Anterior cingulate cortex (tissue), 58 donors: Measurements from ENCODE around the gene TSG101.
A peak's percentile ranks its signal among the peaks of the same experiment; 100 is the strongest.

Experiments
- DNase-seq, 58 donors: peaks; one replicate each; lab custom pipeline; 2025; lab: John Stamatoyannopoulos, UW

TSG101 gene, protein sequence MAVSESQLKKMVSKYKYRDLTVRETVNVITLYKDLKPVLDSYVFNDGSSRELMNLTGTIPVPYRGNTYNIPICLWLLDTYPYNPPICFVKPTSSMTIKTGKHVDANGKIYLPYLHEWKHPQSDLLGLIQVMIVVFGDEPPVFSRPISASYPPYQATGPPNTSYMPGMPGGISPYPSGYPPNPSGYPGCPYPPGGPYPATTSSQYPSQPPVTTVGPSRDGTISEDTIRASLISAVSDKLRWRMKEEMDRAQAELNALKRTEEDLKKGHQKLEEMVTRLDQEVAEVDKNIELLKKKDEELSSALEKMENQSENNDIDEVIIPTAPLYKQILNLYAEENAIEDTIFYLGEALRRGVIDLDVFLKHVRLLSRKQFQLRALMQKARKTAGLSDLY

DNA sequence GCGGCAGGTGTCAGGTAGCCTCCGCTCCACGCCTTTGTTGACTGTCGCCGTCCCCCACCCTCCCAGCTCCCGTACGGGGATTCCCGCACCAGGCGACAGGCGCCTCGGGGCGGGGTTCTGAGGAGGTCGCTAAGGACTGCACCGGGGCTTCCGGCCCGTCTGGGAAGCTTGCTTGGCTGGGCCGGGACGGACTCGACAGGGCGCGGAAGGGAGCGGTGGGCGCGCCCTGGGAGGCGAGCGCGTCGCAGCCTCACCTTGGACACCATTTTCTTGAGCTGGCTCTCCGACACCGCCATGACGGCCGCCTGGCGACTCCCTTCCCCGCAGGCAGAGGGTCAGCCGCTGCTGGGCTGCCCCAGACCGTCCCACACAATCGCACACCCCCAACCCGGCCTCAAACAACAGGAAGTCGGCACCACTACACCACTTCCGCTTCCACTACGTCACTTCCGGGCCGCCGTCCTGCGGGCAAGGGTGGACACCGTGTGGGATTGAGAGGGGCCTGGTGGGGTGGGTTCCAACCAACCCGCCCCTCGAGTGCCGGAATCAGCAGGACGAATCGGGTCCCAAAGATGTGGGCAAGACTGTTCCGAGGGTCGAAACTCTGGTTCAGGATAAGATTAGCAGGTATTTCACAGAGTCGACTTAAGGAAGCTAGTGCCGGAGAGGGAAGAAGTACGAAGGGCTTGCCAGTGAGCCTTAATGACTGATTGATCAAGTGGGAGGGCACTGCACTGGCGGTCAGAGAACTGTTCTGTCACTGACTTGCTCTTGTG lies at the start of gene TSG101:
Gene TSG101 (minus strand): TSS at position 422 of the 776 bp plus-strand sequence. CDS start 126 bp downstream, at position 296.
- DNase-seq = peak; percentile 62 to 97 (median 89)

DNA sequence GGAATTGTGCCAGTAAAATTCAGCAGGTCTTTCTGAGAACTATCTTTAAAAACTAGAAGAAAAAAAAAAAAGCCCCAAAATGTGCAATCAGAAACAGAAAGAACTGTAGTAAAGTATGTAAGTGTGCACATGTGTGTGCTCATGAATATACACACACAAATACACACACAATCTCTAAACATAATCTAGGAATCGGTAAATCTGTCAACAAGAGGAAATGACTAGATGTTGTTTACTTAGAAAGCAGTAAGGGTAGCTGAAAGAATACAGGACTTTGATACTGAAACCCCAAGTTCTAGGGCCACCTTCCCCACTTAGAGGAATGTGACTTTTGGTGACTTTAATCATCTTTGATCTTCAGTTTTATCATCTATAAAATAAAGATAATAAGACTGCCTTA lies 48.6 kb upstream of the TSG101 start:
- DNase-seq = no peak

DNA sequence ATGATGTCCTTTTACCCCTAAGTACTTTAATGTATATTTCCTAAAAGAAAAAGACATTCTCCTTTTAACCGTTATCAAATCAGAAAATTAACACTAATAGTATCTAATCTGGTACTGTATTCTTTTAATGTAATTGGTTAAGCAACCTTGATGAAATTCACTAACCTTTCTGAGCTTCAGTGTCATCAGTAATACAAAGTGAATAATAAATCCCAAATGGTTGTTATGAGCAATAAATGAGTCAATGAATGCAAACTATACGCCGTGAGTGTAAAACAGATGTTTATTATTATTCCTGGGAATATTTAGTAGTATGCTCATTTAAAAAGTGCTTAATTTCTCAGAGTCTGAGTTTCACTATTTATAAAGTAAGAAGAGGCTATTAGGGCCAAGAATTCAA lies 40.3 kb upstream of the TSG101 start:
- no peak for DNase-seq

DNA sequence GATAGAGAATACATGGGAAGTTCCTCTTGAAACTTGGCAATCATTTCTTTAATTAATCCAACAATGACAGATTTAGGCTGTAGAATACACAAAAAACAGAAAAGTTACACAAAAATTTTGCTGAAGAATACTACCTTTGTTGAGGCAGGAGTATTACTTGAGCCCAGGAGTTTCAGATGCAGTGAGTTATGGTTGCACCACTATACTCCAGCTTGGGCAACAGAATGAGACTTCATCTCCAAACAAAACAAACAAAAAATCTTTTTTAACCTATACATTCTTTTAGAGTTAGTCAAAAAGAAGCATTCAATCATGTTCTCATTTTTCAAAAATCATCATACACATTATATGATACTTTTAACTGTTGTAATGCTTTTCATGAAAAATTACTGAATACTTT lies 39.7 kb upstream of the TSG101 start:
- no peak for DNase-seq

DNA sequence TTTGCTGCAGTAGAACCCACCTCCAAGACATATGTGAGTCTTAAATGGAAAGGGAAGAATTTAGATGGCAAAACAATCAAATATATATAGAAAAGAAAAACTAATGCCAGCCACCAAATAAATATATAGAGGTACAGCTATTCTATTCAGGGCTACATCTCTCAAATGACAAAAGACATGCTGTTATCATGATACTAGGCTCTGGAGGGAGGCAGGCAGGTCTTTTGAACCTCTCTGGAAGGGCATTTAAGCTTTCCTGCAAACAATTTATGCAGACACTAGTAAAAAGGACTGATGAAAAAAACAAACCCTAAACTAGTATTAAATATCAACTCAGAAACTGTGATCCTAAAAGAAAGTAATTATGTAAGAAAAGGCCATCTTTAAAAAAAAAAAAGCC lies 37.4 kb upstream of the TSG101 start:
- no peak for DNase-seq

DNA sequence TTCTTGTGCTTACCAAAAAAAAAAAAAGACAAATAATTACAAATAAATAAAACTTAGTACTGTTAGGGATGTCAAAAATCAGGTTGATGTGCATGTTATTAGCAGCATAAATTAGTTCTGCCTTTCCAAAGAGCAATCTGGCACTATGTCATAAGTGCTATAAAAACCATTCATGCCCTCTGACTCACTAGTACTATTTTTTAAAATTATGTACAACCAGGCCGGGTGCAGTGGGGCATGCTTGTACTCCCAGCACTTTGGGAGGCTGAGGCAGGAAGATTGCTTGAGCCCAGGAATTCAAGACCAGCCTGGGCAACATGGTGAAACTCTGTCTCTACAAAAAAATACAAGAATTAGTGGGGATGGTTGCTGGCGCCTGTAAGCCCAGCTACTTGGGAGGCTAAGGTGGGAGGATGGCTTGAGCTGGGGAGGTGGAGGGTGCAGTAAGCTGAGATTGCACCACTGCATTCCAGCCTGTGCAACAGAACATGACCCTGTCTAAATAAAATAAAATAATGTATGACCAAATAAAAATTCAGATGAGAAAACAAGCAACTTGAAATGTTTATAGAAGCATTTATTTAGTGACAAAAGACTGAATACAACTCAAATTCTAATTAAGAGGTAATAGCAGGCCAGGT lies 36.5 kb upstream of the TSG101 start:
- no peak for DNase-seq

DNA sequence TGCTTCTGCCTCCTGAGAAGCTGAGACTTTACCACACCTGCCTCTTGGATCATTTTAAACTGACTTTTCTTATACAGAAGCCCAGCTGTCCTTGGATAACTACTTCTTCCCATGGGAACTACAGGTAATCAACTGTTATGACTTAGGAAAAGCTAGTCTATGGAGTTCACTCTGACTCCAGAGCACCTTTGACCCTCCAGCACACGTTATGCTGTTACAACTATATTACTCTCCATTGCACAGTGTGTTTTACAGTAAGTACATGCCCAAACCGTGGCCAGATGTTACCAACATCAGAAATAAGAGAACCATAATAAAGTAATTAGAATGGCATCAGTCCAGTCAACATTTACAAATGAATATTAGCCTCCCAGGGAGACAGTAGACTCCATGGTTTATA lies 21.3 kb upstream of the TSG101 start:
- no peak for DNase-seq

DNA sequence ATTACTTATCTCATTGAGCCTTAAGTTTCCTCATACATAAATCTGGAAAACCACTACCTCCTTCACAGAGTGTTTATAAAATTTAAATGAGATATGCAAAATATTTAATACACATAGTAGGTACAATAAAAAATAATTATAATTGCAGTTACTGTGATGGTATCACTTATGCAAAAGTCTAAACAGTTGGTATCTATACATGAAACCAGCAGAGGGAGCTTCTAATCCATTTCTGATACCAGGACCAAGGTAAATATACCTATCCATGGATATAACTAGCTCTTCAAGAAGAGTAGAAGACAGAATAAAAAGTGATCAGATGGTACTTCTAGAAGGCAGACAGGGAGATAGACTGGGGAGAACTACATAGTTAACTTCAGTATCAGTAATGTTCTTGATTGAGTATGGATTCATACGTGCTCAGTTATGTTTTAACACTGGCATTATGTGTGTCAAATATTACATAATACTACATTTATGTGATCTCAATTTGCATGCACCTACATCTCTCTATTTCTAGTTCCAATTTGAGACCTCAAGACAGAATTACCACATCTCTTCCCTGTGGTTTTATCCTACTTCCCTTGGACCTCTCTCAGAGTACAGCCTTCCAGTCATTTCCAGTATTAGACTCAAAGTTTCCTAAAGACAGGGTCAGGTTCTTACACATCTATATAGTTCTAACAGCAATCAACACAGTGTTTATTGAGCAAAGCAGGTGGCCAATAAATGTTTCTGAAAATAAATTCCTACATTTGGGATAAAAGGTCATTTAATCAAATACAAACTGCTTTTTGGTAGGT lies 13.7 kb upstream of the TSG101 start:
- DNase-seq = no peak

DNA sequence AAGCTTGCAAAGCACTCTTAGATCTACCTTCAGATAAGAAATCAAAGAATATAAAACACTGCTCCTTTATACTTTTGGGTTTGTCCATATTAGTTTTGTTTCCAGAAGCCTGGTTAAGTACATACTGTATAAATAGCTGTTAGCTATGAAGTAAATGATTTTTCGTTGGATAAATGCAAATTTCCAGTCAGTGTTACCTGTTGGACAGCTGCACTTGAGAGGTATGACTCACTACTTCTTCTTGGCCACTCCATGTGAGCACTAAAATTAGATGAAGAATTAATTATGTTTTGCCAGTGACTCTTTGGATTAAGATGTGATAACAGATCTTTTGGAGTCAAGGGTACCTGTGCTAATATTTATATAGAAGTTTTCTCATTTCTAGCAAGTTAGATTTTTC lies 9.5 kb upstream of the TSG101 start:
- DNase-seq = no peak

DNA sequence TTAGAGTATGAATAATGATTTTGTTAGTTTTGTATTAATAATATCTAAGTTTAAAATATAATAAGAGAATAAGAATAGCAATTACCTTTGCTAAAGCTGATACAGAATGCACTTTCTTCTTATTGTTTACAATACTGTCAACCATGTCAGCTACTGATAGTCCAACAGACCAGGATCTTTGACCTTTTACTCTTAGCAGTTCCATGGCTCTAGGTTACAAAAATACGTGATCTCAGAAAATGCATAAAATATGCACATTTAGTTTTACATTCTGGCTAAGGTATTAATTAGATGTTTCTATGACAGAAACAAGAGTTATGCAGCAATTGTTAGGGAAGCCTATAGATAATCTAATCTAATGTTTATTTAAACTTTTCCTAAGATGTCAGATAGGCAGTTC lies 7.5 kb upstream of the TSG101 start:
- DNase-seq = no peak

DNA sequence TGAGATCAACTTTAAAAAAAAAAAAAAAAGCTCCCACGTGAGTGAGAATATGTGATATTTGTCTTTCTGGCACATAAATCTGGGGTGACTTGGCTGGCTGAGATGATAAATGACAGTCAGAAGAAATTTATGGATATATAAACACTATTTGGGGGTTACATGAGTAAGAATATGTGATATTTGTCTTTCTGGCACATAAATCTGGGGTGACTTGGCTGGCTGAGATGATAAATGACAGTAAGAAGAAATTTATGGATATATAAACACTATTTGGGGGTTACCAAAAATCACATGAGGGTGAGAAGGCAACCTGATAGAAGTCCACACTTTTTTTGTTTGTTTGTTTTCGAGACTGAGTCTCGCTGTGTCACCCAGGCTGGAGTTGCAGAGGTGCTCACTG lies 6.6 kb upstream of the TSG101 start:
- DNase-seq = no peak

DNA sequence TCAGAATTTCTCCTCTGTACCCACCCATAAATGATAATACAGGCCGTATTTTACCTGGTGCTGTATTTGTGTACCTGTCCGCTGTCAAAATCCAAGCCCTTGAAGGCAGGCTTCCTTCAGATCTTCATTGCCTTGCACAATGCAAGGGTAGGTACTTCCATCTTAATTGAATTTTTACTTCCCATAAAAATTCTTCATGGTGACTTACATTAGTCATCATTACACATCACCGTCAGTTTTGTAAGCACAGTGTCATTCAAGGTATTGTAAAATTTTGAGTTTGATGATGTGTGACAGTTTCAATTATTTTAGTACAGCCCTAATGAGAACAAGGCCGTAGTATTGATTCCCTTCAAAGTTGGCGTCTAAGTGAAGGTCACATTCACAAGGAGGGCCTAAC lies 770 bp upstream of the TSG101 start:
- no peak for DNase-seq

DNA sequence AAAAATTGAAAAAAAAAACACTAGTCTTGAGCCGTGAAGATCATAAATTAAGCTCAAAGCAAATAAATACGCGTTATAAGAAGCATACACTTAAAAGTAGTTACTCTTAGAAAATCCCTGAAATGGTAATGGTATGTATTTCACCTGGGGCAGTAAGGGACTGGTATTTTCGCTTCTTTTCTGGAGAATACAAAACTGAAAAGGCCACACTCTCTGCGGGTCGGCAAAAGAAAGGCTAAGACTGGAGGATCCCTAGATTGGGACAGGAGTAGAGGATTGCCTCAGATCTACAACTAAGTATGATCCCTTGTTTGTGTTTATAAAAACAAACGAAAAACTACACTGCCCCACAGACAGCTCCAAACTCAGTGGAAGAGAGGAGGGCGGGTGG lies 617 bp downstream of the TSG101 start:
- no peak for DNase-seq

DNA sequence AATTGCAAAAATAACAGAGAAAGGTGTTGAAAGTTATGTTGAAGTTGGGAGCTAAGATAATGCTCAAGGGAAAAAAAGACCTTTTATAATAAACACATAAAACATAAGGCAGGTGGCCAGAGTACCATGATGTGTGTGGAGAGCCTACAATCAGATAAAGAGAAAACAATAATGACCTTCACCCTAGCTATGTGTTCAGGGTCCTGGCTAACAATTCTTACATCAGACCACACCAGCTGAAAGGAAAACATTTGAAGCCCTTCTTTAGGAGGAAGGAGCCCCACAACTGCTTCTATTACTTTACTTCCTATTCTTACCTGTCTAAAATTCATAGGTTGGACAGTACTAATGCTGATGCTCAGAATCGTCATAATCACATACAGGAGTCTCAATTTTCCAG lies 2.5 kb downstream of the TSG101 start:
- DNase-seq = no peak

DNA sequence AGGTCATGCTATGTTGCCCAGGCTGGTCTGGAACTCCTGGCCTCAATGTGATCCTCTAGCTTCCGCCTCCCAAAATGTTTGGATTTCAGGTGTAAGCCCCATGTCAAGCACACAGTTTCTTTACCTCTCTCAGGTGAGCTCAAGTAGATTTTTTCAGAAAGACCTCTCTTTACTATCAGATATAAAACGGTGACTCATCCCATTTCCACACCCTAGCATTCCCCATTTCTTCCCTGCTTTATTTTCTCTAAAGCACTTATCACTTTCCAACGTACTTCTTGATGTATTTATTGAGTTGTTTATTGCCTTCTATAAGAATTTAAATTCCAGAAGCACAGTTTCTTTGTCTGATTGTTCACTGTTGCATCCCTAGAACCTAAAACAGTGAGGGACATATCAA lies 3.7 kb downstream of the TSG101 start:
- DNase-seq = no peak

DNA sequence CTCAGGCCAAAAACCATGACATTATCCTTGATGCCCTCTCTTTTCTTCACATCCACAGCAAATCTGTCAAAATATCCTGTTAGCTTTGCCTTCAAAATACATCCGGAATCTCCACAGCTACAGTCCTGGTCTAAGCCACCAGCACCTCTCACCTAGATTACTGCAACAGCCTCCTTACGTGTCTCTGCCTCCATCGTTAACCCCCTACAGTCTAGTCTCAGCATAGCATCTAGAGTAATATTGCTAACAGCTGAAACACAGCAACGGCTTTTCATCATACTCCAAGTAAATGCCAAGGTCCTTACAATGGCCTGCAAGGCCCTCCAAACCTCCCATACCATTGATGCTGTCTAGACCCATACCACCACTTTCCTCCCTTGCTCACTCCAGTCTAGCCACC lies 4.4 kb downstream of the TSG101 start:
- no peak for DNase-seq

DNA sequence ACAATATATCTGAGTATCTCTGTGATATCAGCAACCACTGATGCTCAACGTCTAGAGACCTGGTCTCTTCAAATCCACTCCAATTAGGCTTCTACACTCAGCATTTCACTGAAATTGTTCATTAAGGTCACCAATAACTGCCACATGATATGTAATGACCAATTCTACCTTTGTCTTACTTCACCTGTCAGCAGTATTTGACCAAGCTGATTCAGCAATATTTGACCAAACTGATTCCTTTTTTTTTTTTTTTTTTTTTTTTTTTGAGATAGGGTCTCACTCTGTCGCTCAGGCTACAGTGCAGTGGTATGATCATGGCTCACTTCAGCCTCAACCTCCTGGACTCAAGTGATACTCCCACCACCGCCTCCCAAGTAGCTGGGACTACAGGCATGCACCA lies 5.6 kb downstream of the TSG101 start:
- DNase-seq = no peak

DNA sequence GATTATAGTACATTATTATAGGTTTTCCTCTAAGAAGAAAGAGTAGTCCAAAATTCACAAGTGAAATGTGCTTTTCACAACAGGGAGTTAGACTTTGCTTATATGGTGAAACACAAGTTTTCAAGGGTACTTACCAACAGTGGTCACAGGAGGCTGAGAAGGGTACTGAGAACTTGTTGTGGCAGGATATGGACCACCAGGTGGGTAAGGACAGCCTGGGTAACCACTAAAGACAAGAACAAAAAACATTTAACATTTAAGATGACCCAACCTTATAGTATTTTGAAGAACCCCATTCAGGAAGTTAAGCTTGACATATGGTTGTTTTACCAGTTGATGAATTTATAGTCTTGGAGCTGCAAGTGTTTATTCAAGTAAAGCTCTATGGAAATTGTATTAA lies 24.4 kb downstream of the TSG101 start:
- no peak for DNase-seq

DNA sequence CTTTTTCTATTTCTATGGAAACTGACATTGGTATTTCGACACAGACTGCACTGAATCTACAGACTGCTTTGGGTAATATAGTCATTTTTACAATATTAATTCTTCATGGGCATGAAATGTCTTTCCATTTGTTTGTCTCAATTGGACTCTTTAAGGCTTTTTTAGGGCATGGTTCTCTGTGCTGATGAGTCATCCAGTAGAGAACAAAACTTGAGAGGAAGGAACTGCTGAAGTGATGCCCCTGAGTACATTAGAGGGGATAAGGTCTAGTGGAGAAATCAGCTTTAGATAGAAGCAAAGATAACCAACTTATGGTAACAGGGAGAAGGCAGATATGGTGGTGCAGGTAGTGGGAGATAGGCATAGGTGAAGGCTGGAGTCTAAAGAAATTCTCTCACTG lies 25.1 kb downstream of the TSG101 start:
- no peak for DNase-seq

DNA sequence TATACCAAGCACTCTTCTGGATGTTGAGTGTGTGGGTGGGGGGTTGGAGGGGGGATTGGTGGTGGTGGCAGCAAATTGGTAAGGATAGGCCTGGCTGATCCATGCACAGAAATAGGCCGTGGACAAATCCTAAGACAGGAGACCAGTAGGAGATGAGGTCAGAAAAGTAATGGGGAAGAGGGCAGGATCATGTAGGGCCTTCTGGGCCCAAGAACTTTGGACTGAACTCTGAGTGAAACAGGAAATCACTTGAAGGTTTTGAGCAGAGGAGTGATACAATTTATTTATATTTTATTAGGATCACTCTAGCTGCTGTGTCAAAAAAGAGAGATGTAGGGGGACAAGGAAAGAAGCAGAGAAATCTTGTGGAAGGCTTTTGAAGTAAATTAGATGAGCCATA lies 28.7 kb downstream of the TSG101 start:
- no peak for DNase-seq

DNA sequence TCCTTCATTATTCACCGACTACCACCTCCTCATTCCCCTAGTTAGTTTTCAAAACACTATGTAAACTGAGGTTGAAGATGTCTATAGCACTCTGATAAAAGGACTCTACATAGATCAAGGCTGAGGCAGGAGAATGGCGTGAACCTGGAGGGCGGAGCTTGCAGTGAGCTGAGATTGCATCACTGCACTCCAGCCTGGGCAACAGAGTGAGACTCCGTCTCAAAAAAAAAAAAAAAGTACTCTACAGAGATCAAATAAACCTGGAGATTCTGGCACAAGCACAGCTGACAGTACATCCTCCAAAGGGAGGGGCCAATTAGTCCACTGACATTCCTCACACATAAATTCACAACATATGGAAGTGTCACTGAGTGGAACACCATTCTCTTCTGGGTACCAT lies 31.0 kb downstream of the TSG101 start:
- no peak for DNase-seq
